Measurements from ENCODE around the gene TXNDC9.
"Not testable (repeated sequence)": the region's sequence is repeated elsewhere in the genome, so short reads cannot be mapped to it uniquely, and the experiment has no call there.

TXNDC9 gene

GRCh38 chr2:99325384-99325783, 10.7 kb downstream of the TXNDC9 start:
- no peak for DNase-seq (ENCODE audit: low read depth)

GRCh38 chr2:99317873-99318200, 18.3 kb downstream of the TXNDC9 start:
- not testable (repeated sequence) for DNase-seq (ENCODE audit: low read depth)

GRCh38 chr2:99317161-99317872, 18.8 kb downstream of the TXNDC9 start:
- DNase-seq (ENCODE audit: low read depth): peak; percentile 6

GRCh38 chr2:99301097-99301496, 35.0 kb downstream of the TXNDC9 start, which contains the start of gene LYG1:
Gene LYG1 (minus strand): TSS chr2:99301197. CDS start chr2:99295670, 5,527 bp downstream.
- DNase-seq (ENCODE audit: low read depth): not testable (repeated sequence)

- DNase-seq (ENCODE audit: low read depth): no peak
Observed at GRCh38 chr2:99299580-99299979, 36.6 kb downstream of the TXNDC9 start.

- DNase-seq (ENCODE audit: low read depth): peak; percentile 20
Observed at GRCh38 chr2:99297994-99298393, 38.1 kb downstream of the TXNDC9 start.

GRCh38 chr2:99285526-99285925, 50.6 kb downstream of the TXNDC9 start:
- no peak for DNase-seq (ENCODE audit: low read depth)

GRCh38 chr2:99279969-99280695, 56.0 kb downstream of the TXNDC9 start:
- DNase-seq (ENCODE audit: low read depth): no peak

- DNase-seq (ENCODE audit: low read depth): peak; percentile 89
Observed at GRCh38 chr2:99278793-99279291, 57.3 kb downstream of the TXNDC9 start.

- not testable (repeated sequence) for DNase-seq (ENCODE audit: low read depth)
Observed at GRCh38 chr2:99278195-99278765, 57.9 kb downstream of the TXNDC9 start.

- no peak for DNase-seq (ENCODE audit: low read depth)
Observed at GRCh38 chr2:99275882-99276281, 60.3 kb downstream of the TXNDC9 start.
